T-cell (primary cell): ENCODE measurements around the gene BABAM2. TPM values are rescaled to one million over a fixed set of nuclear protein-coding genes. Genes with fewer than 3 reads are reported as not detected.

Experiments used
- ATAC-seq, 4 experiments: fragments of 200-7000 bp in 3 of 4; fragments of 150-1000 bp in 1 of 4; cut with Tn5 transposase; replicated peaks in 1 of 4; 1 replicate in 3 of 4; 2 replicates in 1 of 4; pipeline ENCODE4 v1.10.0; 2021; ENCODE audit warnings: moderate library complexity in 3 of 4, mild to moderate bottlenecking in 2 of 4, moderate number of reproducible peaks in 1 of 4
- CTCF ChIA-PET, 2 donors: fragments of 300-600 bp; sonication (Branson Sonifier 250); formaldehyde crosslinking; loops; one replicate each; lab custom pipeline; 2022; ENCODE audit warnings: antibody characterized with exemption in 2 of 2; lab: Charles Lee
- POLR2A ChIA-PET, 2 donors: fragments of 300-600 bp; sonication (Branson Sonifier 250); formaldehyde crosslinking; loops; one replicate each; lab custom pipeline; 2022; ENCODE audit warnings: antibody characterized with exemption in 2 of 2; lab: Charles Lee
- DNase-seq, 35 experiments: peaks; one replicate each; pipeline versions ENCODE4 v3.0.0 to v3.0.0-alpha.2; 2013 to 2023
- H3K27ac ChIP-seq: one replicate; pipeline ENCODE4 v1.5.1; 2013; ENCODE audit warnings: low read length
- H3K27me3 ChIP-seq, 2 experiments: replicated peaks in 1 of 2; 1 replicate in 1 of 2; 2 replicates in 1 of 2; pipeline versions ENCODE4 v1.6.1 to v1.7.0; 2013; ENCODE audit warnings: low read length in 1 of 2, mixed read lengths in 1 of 2; ENCODE audit not compliant: control insufficient read depth in 2 of 2, insufficient read depth in 2 of 2; ENCODE audit errors: extremely low read depth in 1 of 2
- H3K36me3 ChIP-seq, 2 donors: 1 replicate in 1 of 2; 2 replicates in 1 of 2; pipeline versions ENCODE4 v1.6.1 to v1.7.0; 2013; ENCODE audit warnings: low read length in 1 of 2; ENCODE audit not compliant: control insufficient read depth in 2 of 2, insufficient read depth in 1 of 2; ENCODE audit errors: extremely low read depth in 1 of 2
- H3K4me1 ChIP-seq, 2 experiments: 1 replicate in 1 of 2; 2 replicates in 1 of 2; pipeline versions ENCODE4 v1.6.1 to v1.7.0; 2013; ENCODE audit warnings: low read length in 2 of 2, mixed read lengths in 1 of 2; ENCODE audit not compliant: insufficient read depth in 2 of 2, control insufficient read depth in 1 of 2; ENCODE audit errors: extremely low read depth in 1 of 2
- H3K4me3 ChIP-seq, 2 donors: 1 replicate in 1 of 2; 2 replicates in 1 of 2; pipeline versions ENCODE4 v1.5.1 to v1.7.0; 2013; ENCODE audit warnings: mild to moderate bottlenecking in 2 of 2, low read length in 1 of 2, moderate library complexity in 1 of 2; ENCODE audit not compliant: control insufficient read depth in 1 of 2; ENCODE audit errors: extremely low read depth in 1 of 2
- H3K9me3 ChIP-seq: 2 replicates; pipeline ENCODE4 v1.7.0; 2013
- H3K27ac Mint-ChIP-seq, 2 donors: one replicate each; pipeline ENCODE4 v1.8.0; 2020 to 2021; ENCODE audit warnings: mild to moderate bottlenecking in 2 of 2, mixed read lengths in 2 of 2
- H3K27me3 Mint-ChIP-seq, 2 donors: one replicate each; pipeline ENCODE4 v1.8.0; 2021 to 2022; ENCODE audit warnings: mixed read lengths in 2 of 2
- H3K36me3 Mint-ChIP-seq: one replicate; pipeline ENCODE4 v1.8.0; 2021; ENCODE audit warnings: mixed read lengths
- H3K4me1 Mint-ChIP-seq, 3 donors: one replicate each; pipeline ENCODE4 v1.8.0; 2020 to 2022; ENCODE audit warnings: mixed read lengths in 3 of 3, mild to moderate bottlenecking in 1 of 3
- H3K4me3 Mint-ChIP-seq, 3 donors: one replicate each; pipeline ENCODE4 v1.8.0; 2020 to 2022; ENCODE audit warnings: mild to moderate bottlenecking in 3 of 3, mixed read lengths in 3 of 3, moderate library complexity in 3 of 3
- H3K9me3 Mint-ChIP-seq, 3 donors: one replicate each; pipeline ENCODE4 v1.8.0; 2020 to 2022; ENCODE audit warnings: mixed read lengths in 3 of 3
- WGBS: methylation state at CpG from one replicate; pipeline ENCODE4 v1.1.5; 2013; ENCODE audit warnings: missing lambda C conversion rate; ENCODE audit not compliant: insufficient coverage; 5-methylcytosine and 5-hydroxymethylcytosine counted together
- total RNA-seq, 35 experiments: library from RNA in 6 of 35; stranded (reverse) in 6 of 35; fragments of 120-200 nt in 1 of 35; gene quantifications; one replicate each; pipeline versions ENCODE4 v1.2.1 to v1.2.4 and lab custom pipeline; 2013 to 2026

The BABAM2 gene
- total RNA-seq, 5 donors from 2014 or later (not counting 1 experiment from before 2014, with no cell fraction given): 28.4 to 45.2 (median 37.4) TPM

DNA sequence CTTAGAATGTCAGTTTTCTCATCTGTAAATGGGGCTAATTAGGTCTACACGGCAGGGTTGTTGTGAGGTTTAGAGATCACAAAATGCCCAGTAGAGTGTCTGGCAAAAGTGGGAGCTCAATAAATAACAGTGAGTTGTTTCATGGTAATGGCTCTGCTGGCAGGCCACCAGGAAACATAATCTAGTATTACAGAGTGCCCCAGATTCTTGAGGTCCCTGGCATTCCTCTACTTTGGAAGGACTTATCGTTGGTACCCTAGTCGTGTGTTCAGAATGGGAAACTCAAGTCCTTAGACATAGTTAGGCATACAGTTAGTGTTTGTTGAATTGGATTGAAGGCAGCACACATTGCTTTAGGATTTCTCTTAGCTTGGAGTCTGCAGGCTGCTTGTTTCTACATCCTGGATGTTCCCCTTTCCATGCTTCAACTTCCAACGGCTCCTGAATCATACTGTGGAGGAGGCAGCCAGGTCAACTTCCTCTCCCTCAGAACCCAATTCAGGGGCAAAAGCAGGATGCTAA, 340.6 kb downstream of the BABAM2 start:
- no peak overlapping the region for H3K27ac ChIP-seq

DNA sequence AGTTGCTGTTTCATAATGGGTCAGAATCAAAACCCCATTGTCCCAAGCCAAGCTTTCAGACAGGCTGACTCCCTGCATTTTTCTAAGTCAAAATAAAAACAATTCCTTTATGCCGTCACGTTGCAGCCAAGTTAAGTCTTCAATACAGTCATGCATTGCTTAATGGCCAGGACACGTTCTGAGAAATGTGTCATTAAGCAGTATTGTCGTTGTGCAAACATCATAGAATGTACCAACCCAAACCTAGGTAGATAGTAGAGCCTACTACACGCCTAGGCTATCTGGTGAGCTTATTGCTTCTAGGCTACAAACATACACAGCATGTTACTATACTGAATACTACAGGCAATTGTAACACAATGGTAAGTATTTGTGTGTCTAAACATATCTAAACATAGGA, 341.8 kb downstream of the BABAM2 start:
- no peaks in the 10 kb centered on the region for H3K27me3 Mint-ChIP-seq
- H3K4me1 Mint-ChIP-seq: peaks cover 0 to 3% (median 0%) of the 10 kb centered on the region in 3 donors
- H3K27ac Mint-ChIP-seq: no peak overlapping the region
- WGBS: 96% methylated on average over 3 of the region's 5 CpGs
- Histone ChIP-seq H3K27me3 (no peaks in the 10 kb centered on the region), H3K36me3 (no peaks in the 10 kb centered on the region), H3K4me1 (no peaks in the 10 kb centered on the region), H3K4me3 (no peak overlapping the region), H3K27ac (no peak overlapping the region), H3K9me3 (no peaks in the 10 kb centered on the region)
- DNase-seq (no peak), ATAC-seq (no peak)
- H3K4me3 Mint-ChIP-seq: no peak overlapping the region
- peaks cover 37% of the 10 kb centered on the region for H3K36me3 Mint-ChIP-seq
- CTCF ChIA-PET: interaction anchor here in 1 of 2 donors (0.7 kb wide), 1 partner anchor 214 kb away, joined by 13 read pairs; no protein-coding TSS in a partner anchor
- POLR2A ChIA-PET: no interaction called here
- H3K9me3 Mint-ChIP-seq: no peaks in the 10 kb centered on the region

More for the DNA sequence above, 340.6 kb downstream of the BABAM2 start:
- Histone ChIP-seq H3K4me3 (no peak overlapping the region), H3K27me3 (no peaks in the 10 kb centered on the region), H3K9me3 (no peaks in the 10 kb centered on the region), H3K4me1 (no peaks in the 10 kb centered on the region), H3K36me3 (no peaks in the 10 kb centered on the region)
- Mint-ChIP-seq H3K36me3 (peaks cover 36% of the 10 kb centered on the region), H3K4me1 (peaks cover 0 to 3% (median 0%) of the 10 kb centered on the region in 3 donors), H3K4me3 (no peak overlapping the region), H3K27me3 (no peaks in the 10 kb centered on the region), H3K9me3 (no peaks in the 10 kb centered on the region), H3K27ac (no peak overlapping the region)
- CTCF ChIA-PET: no interaction called here
- ATAC-seq (no peak), DNase-seq (no peak)
- POLR2A ChIA-PET: no interaction called here
- WGBS: 100% methylated on average over 1 of the region's 4 CpGs

DNA sequence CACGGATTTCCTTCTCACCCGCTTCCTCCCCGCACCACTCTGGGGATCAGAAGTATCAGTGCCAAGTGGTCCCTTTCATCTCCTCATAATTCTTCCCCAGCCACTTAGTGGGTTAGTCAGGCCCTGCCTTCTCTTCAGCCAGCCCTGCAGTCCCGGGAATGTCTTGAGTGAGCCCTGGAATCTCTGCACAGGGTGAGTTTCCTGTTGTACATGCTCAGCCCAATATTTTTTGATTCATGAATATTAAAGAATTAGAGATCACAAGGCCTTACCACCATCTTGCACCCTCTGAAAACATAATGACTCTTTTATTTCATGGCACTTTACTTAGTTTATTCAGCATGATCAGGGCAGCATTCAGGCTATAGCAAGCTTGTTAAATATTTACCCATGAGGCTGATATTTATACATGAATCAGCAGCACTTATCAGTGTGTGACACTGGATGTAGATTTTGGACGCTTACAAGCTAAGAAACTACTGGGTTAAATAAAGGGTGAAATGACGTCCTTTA, 342.7 kb downstream of the BABAM2 start:
- WGBS: 94% methylated on average over 3 of the region's 6 CpGs
- Histone ChIP-seq H3K4me1 (no peaks in the 10 kb centered on the region), H3K4me3 (no peak overlapping the region), H3K27ac (no peak overlapping the region), H3K36me3 (peaks cover 0 to 3% of the 10 kb centered on the region in 2 donors), H3K27me3 (no peaks in the 10 kb centered on the region), H3K9me3 (no peaks in the 10 kb centered on the region)
- Mint-ChIP-seq H3K4me1 (peaks cover 0 to 3% (median 0%) of the 10 kb centered on the region in 3 donors), H3K9me3 (no peaks in the 10 kb centered on the region), H3K4me3 (no peak overlapping the region), H3K27ac (no peak overlapping the region), H3K36me3 (peaks cover 35% of the 10 kb centered on the region), H3K27me3 (no peaks in the 10 kb centered on the region)
- DNase-seq: no peak
- CTCF ChIA-PET: no interaction called here
- no peak for ATAC-seq
- POLR2A ChIA-PET: no interaction called here

DNA sequence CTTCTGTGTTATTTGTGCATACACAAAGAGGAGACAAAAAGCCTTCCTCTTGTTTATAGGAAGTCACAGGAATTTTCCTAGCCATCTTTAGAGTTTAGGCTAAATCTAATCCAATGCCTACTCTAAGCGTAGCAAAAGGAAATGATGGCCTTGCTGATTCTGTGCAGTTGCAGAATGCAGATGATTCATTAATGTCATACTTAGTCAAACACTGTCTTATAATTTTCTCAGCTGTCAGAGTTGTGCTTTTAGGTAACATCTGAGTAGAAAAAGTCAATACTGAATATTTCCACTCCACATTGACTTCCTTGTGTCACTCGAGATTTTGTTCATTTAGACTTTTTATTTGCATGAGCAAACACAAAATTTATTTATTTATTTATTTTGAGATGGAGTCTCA, 344.3 kb downstream of the BABAM2 start:
- H3K36me3 Mint-ChIP-seq: peaks cover 34% of the 10 kb centered on the region
- Histone ChIP-seq H3K27me3 (no peaks in the 10 kb centered on the region), H3K36me3 (peaks cover 0 to 7% of the 10 kb centered on the region in 2 donors), H3K4me3 (no peak overlapping the region), H3K4me1 (no peaks in the 10 kb centered on the region), H3K9me3 (no peaks in the 10 kb centered on the region), H3K27ac (no peak overlapping the region)
- ChIA-PET POLR2A (no interaction called here), CTCF (no interaction called here)
- no peak overlapping the region for H3K27ac Mint-ChIP-seq
- DNase-seq (no peak), ATAC-seq (no peak)
- peaks cover 0 to 4% (median 0%) of the 10 kb centered on the region in 3 donors for H3K4me1 Mint-ChIP-seq
- no peak overlapping the region for H3K4me3 Mint-ChIP-seq
- H3K27me3 Mint-ChIP-seq: no peaks in the 10 kb centered on the region
- WGBS: no CpG with 5 or more reads among the region's 2 CpGs
- no peaks in the 10 kb centered on the region for H3K9me3 Mint-ChIP-seq

DNA sequence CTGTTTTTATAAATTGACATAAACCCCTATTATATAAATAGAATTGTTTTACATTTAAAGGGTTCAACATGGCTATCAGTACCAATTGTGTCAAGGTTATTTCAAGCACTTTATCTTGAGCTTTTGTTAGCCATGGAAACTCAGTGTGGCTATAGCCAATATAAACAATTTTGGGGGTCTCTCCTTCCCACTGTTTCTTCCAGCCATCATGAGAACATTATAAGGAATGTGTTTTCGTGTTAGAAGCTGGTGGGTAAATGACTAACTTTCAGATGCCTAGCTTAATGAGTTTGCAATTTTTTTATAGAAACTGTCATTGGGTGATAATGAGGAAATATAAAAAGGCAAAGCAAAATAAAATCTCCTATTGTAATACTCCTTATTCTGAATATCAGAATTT, 348.7 kb downstream of the BABAM2 start:
- no peak overlapping the region for H3K4me3 Mint-ChIP-seq
- H3K27me3 ChIP-seq: no peaks in the 10 kb centered on the region
- DNase-seq (no peak), ATAC-seq (no peak)
- H3K27me3 Mint-ChIP-seq: no peaks in the 10 kb centered on the region
- WGBS: no CpG with 5 or more reads among the region's 1 CpG
- peaks cover 0 to 8% (median 0%) of the 10 kb centered on the region in 3 donors for H3K4me1 Mint-ChIP-seq
- H3K4me1 ChIP-seq: no peaks in the 10 kb centered on the region
- peaks cover 5 to 11% of the 10 kb centered on the region in 2 donors for H3K36me3 ChIP-seq
- no peak overlapping the region for H3K27ac ChIP-seq
- no peak overlapping the region for H3K27ac Mint-ChIP-seq
- no peaks in the 10 kb centered on the region for H3K9me3 Mint-ChIP-seq
- no peak overlapping the region for H3K4me3 ChIP-seq
- CTCF ChIA-PET: interaction anchor here (0.5 to 1.3 kb wide), 3 partner anchors 10 to 489 kb away, joined by 4 to 6 read pairs (median 5); no protein-coding TSS in a partner anchor
- POLR2A ChIA-PET: interaction anchor here in 1 of 2 donors (0.6 kb wide), 1 partner anchor 327 kb away, joined by 4 read pairs; no protein-coding TSS in a partner anchor
- no peaks in the 10 kb centered on the region for H3K9me3 ChIP-seq
- H3K36me3 Mint-ChIP-seq: peaks cover 30% of the 10 kb centered on the region

DNA sequence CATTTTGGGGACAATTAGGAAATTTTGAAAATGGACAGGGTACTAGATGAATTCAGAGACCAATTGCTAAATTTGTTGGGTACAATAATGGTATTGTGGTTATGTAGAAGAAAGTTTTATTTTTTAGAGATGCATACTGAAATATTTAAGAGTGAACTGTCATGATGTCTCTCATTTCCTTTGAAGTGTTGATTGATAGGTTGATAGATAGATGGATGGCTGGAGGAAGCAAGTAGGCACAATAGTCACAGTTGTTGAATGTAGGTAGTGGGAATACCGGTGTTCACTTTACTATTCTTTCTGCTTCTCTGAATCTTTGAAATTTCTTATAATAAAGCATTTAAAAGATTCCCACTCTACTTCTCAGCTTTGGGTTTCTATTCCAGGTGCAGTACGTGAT, 350.4 kb downstream of the BABAM2 start:
- Mint-ChIP-seq H3K4me1 (peaks cover 0 to 8% (median 0%) of the 10 kb centered on the region in 3 donors), H3K9me3 (no peaks in the 10 kb centered on the region), H3K27ac (no peak overlapping the region), H3K27me3 (no peaks in the 10 kb centered on the region), H3K36me3 (peaks cover 34% of the 10 kb centered on the region), H3K4me3 (no peak overlapping the region)
- ChIA-PET CTCF (no interaction called here), POLR2A (interaction anchor here in 1 of 2 donors (0.5 kb wide), 1 partner anchor 18 kb away, joined by 15 read pairs; no protein-coding TSS in a partner anchor)
- ATAC-seq: no peak
- Histone ChIP-seq H3K27me3 (no peaks in the 10 kb centered on the region), H3K4me3 (no peak overlapping the region), H3K36me3 (peaks cover 5 to 14% of the 10 kb centered on the region in 2 donors), H3K9me3 (no peaks in the 10 kb centered on the region), H3K27ac (no peak overlapping the region), H3K4me1 (no peaks in the 10 kb centered on the region)
- DNase-seq: no peak
- 100% methylated on average over 1 of the region's 2 CpGs for WGBS
